Natural killer cell (primary cell): ENCODE measurements around the gene MALRD1. TPM values are rescaled to one million over a fixed set of nuclear protein-coding genes. Genes with fewer than 3 reads are reported as not detected.

Experiments used
- ATAC-seq, 3 donors: fragments of 150-1000 bp in 2 of 3; fragments of 200-7000 bp in 1 of 3; cut with Tn5 transposase; 1 replicate in 1 of 3; 2 replicates in 2 of 3; pipeline ENCODE4 v1.10.0; 2021; ENCODE audit warnings: mild to moderate bottlenecking in 2 of 3, moderate library complexity in 2 of 3
- DNase-seq, 2 donors: peaks; one replicate each; pipeline versions ENCODE4 v3.0.0 to v3.0.0-alpha.2; 2013 to 2021; ENCODE audit warnings: mixed read lengths in 1 of 2
- H3K27ac ChIP-seq: one replicate; pipeline ENCODE4 v1.5.1; 2013; ENCODE audit warnings: mild to moderate bottlenecking, low read length
- H3K27me3 ChIP-seq: one replicate; pipeline ENCODE4 v1.6.1; 2013; ENCODE audit warnings: low read length; ENCODE audit not compliant: control insufficient read depth, insufficient read depth
- H3K36me3 ChIP-seq: one replicate; pipeline ENCODE4 v1.6.1; 2013; ENCODE audit warnings: low read length; ENCODE audit not compliant: control insufficient read depth, insufficient read depth
- H3K4me1 ChIP-seq: one replicate; pipeline ENCODE4 v1.6.1; 2013; ENCODE audit warnings: low read length; ENCODE audit not compliant: control insufficient read depth, insufficient read depth
- H3K4me3 ChIP-seq: one replicate; pipeline ENCODE4 v1.5.1; 2013; ENCODE audit warnings: low read length
- H3K9me3 ChIP-seq: one replicate; pipeline ENCODE4 v1.6.1; 2013; ENCODE audit warnings: low read length; ENCODE audit not compliant: control insufficient read depth, insufficient read depth
- H3K27ac Mint-ChIP-seq, 2 donors: one replicate each; pipeline ENCODE4 v1.8.0; 2022; ENCODE audit warnings: mild to moderate bottlenecking in 2 of 2, mixed read lengths in 2 of 2, moderate library complexity in 1 of 2
- H3K27me3 Mint-ChIP-seq, 2 donors: one replicate each; pipeline ENCODE4 v1.8.0; 2022; ENCODE audit warnings: low read depth in 2 of 2, mixed read lengths in 2 of 2
- H3K36me3 Mint-ChIP-seq: one replicate; pipeline ENCODE4 v1.8.0; 2022; ENCODE audit warnings: mixed read lengths
- H3K4me1 Mint-ChIP-seq, 2 donors: one replicate each; pipeline ENCODE4 v1.8.0; 2022; ENCODE audit warnings: mixed read lengths in 2 of 2
- H3K4me3 Mint-ChIP-seq: one replicate; pipeline ENCODE4 v1.8.0; 2022; ENCODE audit warnings: mild to moderate bottlenecking, moderate library complexity, mixed read lengths
- H3K9me3 Mint-ChIP-seq, 2 donors: one replicate each; pipeline ENCODE4 v1.8.0; 2022; ENCODE audit warnings: mixed read lengths in 2 of 2
- CTCF ChIP-seq: fragments of 200-600 bp; IDR thresholded peaks from one replicate; pipeline ENCODE4 v1.8.0; 2022; ENCODE audit warnings: antibody characterized with exemption
- WGBS: methylation state at CpG from one replicate; pipeline ENCODE4 v1.1.7; 2013; ENCODE audit warnings: missing lambda C conversion rate; ENCODE audit not compliant: insufficient coverage; 5-methylcytosine and 5-hydroxymethylcytosine counted together
- intact Hi-C: fragments of 100-400 bp; cut with micrococcal nuclease; formaldehyde crosslinking; loops from one replicate; pipeline ENCODE4 v1.14.2; 2022
- total RNA-seq, 4 donors: library from RNA; stranded (reverse); fragments of 120-200 nt in 1 of 4; gene quantifications; one replicate each; pipeline versions ENCODE4 v1.2.3 to v1.2.4, GENCODE V29; 2013 to 2022

The MALRD1 gene
- total RNA-seq, 3 donors from 2014 or later (not counting 1 experiment from before 2014, with no cell fraction given), result not detected

GRCh38 chr10:19724287-19724686, 675.7 kb downstream of the MALRD1 start:
- no peak overlapping the region for H3K27ac Mint-ChIP-seq
- WGBS, result 44% methylated on average over 1 of the region's 1 CpG

GRCh38 chr10:19728376-19728775, 679.8 kb downstream of the MALRD1 start:
- Histone ChIP-seq H3K4me3 (no peak overlapping the region), H3K36me3 (no peaks in the 10 kb centered on the region), H3K4me1 (no peaks in the 10 kb centered on the region), H3K9me3 (no peaks in the 10 kb centered on the region), H3K27ac (no peak overlapping the region), H3K27me3 (no peaks in the 10 kb centered on the region)
- 39% methylated on average over 2 of the region's 2 CpGs for WGBS
- intact Hi-C loops, result no loop called here
- no peak for TF ChIP-seq CTCF
- Mint-ChIP-seq H3K27ac (no peak overlapping the region), H3K27me3 (no peaks in the 10 kb centered on the region), H3K4me1 (peaks cover 18% of the 10 kb centered on the region in 2 donors), H3K4me3 (no peak overlapping the region), H3K9me3 (peaks cover 0 to 3% of the 10 kb centered on the region in 2 donors), H3K36me3 (no peaks in the 10 kb centered on the region)
- ATAC-seq, result no peak
- no peak for DNase-seq

More at GRCh38 chr10:19724287-19724686, 675.7 kb downstream of the MALRD1 start:
- H3K9me3 ChIP-seq, result no peaks in the 10 kb centered on the region
- Mint-ChIP-seq H3K4me3 (no peak overlapping the region), H3K36me3 (no peaks in the 10 kb centered on the region), H3K4me1 (peaks cover 12 to 17% of the 10 kb centered on the region in 2 donors), H3K9me3 (peaks cover 0 to under 1% of the 10 kb centered on the region in 2 donors), H3K27me3 (no peaks in the 10 kb centered on the region)
- DNase-seq (no peak), ATAC-seq (no peak)
- no peak overlapping the region for H3K27ac ChIP-seq
- intact Hi-C loops, result no loop called here
- no peaks in the 10 kb centered on the region for H3K27me3 ChIP-seq
- H3K4me3 ChIP-seq, result no peak overlapping the region
- no peaks in the 10 kb centered on the region for H3K4me1 ChIP-seq
- no peak for TF ChIP-seq CTCF
- no peaks in the 10 kb centered on the region for H3K36me3 ChIP-seq

GRCh38 chr10:19728964-19729363, 680.4 kb downstream of the MALRD1 start:
- Mint-ChIP-seq H3K36me3 (no peaks in the 10 kb centered on the region), H3K9me3 (peaks cover 0 to 3% of the 10 kb centered on the region in 2 donors), H3K27ac (no peak overlapping the region), H3K27me3 (no peaks in the 10 kb centered on the region), H3K4me3 (no peak overlapping the region), H3K4me1 (peaks cover 18% of the 10 kb centered on the region in 2 donors)
- intact Hi-C loops, result no loop called here
- WGBS, result 100% methylated on average over 2 of the region's 2 CpGs
- ATAC-seq (no peak), DNase-seq (no peak)
- Histone ChIP-seq H3K4me3 (no peak overlapping the region), H3K27me3 (no peaks in the 10 kb centered on the region), H3K9me3 (no peaks in the 10 kb centered on the region), H3K36me3 (no peaks in the 10 kb centered on the region), H3K4me1 (no peaks in the 10 kb centered on the region), H3K27ac (no peak overlapping the region)
- no peak for TF ChIP-seq CTCF

- WGBS, result 86% methylated on average over 1 of the region's 2 CpGs
- ATAC-seq (peak; percentile 80 to 99 (median 95)), DNase-seq (no peak)
- intact Hi-C loops, result no loop called here
- Histone ChIP-seq H3K27ac (no peak overlapping the region), H3K4me3 (no peak overlapping the region), H3K4me1 (no peaks in the 10 kb centered on the region), H3K27me3 (no peaks in the 10 kb centered on the region), H3K36me3 (no peaks in the 10 kb centered on the region), H3K9me3 (no peaks in the 10 kb centered on the region)
- H3K9me3 Mint-ChIP-seq, result peaks cover 0 to 3% of the 10 kb centered on the region in 2 donors
- H3K27me3 Mint-ChIP-seq, result no peaks in the 10 kb centered on the region
- peak overlapping the region; percentile 6 for H3K4me3 Mint-ChIP-seq
- peak overlapping the region; percentile 73 to 80 for H3K27ac Mint-ChIP-seq
- H3K4me1 Mint-ChIP-seq, result peaks cover 18% of the 10 kb centered on the region in 2 donors
- H3K36me3 Mint-ChIP-seq, result no peaks in the 10 kb centered on the region
- TF ChIP-seq CTCF, result no peak
Measured at GRCh38 chr10:19730167-19730906, 681.7 kb downstream of the MALRD1 start.
